CD14-positive monocyte (primary cell): Measurements from ENCODE around the gene ZNF692. TPM values are rescaled to one million over a fixed set of nuclear protein-coding genes. Genes with fewer than 3 reads are reported as not detected.

Source experiments
- DNase-seq, 3 donors: peaks; one replicate each; pipeline ENCODE4 v3.0.0-alpha.2; 2011 to 2022
- H2AFZ ChIP-seq: 2 replicates; pipeline ENCODE4 v1.6.0; 2012; ENCODE audit warnings: mild to moderate bottlenecking, low read depth, low read length, inconsistent platforms; ENCODE audit not compliant: insufficient read depth, poor library complexity, severe bottlenecking
- H3K27ac ChIP-seq, 2 donors: 1 replicate in 1 of 2; 2 replicates in 1 of 2; pipeline ENCODE4 v1.5.1; 2012 to 2013; ENCODE audit warnings: low read length in 2 of 2, control low read depth in 1 of 2, inconsistent platforms in 1 of 2, low read depth in 1 of 2, mild to moderate bottlenecking in 1 of 2
- H3K27me3 ChIP-seq, 2 donors: one replicate each; pipeline versions ENCODE4 v1.6.0 to v1.6.1; 2011 to 2013; ENCODE audit warnings: low read length in 2 of 2; ENCODE audit not compliant: control insufficient read depth in 2 of 2, insufficient read depth in 2 of 2
- H3K36me3 ChIP-seq, 2 donors: replicated peaks in 1 of 2; 1 replicate in 1 of 2; 2 replicates in 1 of 2; pipeline versions ENCODE4 v1.5.1 to v1.6.1; 2012 to 2013; ENCODE audit warnings: low read length in 2 of 2, control low read depth in 1 of 2, inconsistent platforms in 1 of 2, mild to moderate bottlenecking in 1 of 2; ENCODE audit not compliant: insufficient read depth in 2 of 2, control insufficient read depth in 1 of 2
- H3K4me1 ChIP-seq, 2 donors: 1 replicate in 1 of 2; 2 replicates in 1 of 2; pipeline versions ENCODE4 v1.5.1 to v1.6.1; 2012 to 2013; ENCODE audit warnings: low read length in 2 of 2, control low read depth in 1 of 2, inconsistent platforms in 1 of 2, mild to moderate bottlenecking in 1 of 2, moderate library complexity in 1 of 2; ENCODE audit not compliant: insufficient read depth in 2 of 2, control insufficient read depth in 1 of 2
- H3K4me2 ChIP-seq: replicated peaks from 2 replicates; pipeline ENCODE3; 2012; ENCODE audit warnings: low read length, moderate library complexity, mild to moderate bottlenecking; ENCODE audit not compliant: poor library complexity, severe bottlenecking; ENCODE audit errors: extremely low read depth
- H3K4me3 ChIP-seq, 3 experiments: fragments of 200-600 bp in 1 of 3; sonication (generic) in 1 of 3; replicated peaks in 1 of 3; 1 replicate in 2 of 3; 2 replicates in 1 of 3; pipeline ENCODE4 v1.5.1; 2011 to 2013; ENCODE audit warnings: low read length in 3 of 3, mild to moderate bottlenecking in 3 of 3, control low read depth in 2 of 3, low read depth in 2 of 3, inconsistent platforms in 1 of 3, moderate library complexity in 1 of 3
- H3K79me2 ChIP-seq: 2 replicates; pipeline ENCODE4 v1.6.0; 2012; ENCODE audit warnings: mild to moderate bottlenecking, control low read depth, inconsistent platforms, low read length, moderate library complexity; ENCODE audit not compliant: insufficient read depth
- H3K9ac ChIP-seq: 2 replicates; pipeline ENCODE4 v1.6.0; 2017; ENCODE audit warnings: low read length, mild to moderate bottlenecking; ENCODE audit not compliant: insufficient read depth, poor library complexity, severe bottlenecking
- H3K9me3 ChIP-seq, 2 donors: replicated peaks in 1 of 2; 1 replicate in 1 of 2; 2 replicates in 1 of 2; pipeline versions ENCODE4 v1.5.1 to v1.6.1; 2012 to 2013; ENCODE audit warnings: low read length in 2 of 2, control low read depth in 1 of 2; ENCODE audit not compliant: control insufficient read depth in 1 of 2, insufficient read depth in 1 of 2
- H4K20me1 ChIP-seq: 2 replicates; pipeline ENCODE4 v1.6.0; 2012; ENCODE audit warnings: mild to moderate bottlenecking, low read length, control low read depth, moderate library complexity; ENCODE audit not compliant: insufficient read depth
- H3K27ac Mint-ChIP-seq, 7 donors: one replicate each; pipeline ENCODE4 v1.8.0; 2020; ENCODE audit warnings: mild to moderate bottlenecking in 7 of 7, mixed read lengths in 7 of 7, moderate library complexity in 6 of 7, inconsistent platforms in 2 of 7
- H3K27me3 Mint-ChIP-seq, 3 donors: one replicate each; pipeline ENCODE4 v1.8.0; 2021 to 2022; ENCODE audit warnings: low read depth in 3 of 3, mild to moderate bottlenecking in 3 of 3, mixed read lengths in 3 of 3, moderate library complexity in 3 of 3, inconsistent platforms in 1 of 3
- H3K36me3 Mint-ChIP-seq, 2 donors: one replicate each; pipeline ENCODE4 v1.8.0; 2020; ENCODE audit warnings: mixed read lengths in 2 of 2, inconsistent platforms in 1 of 2, mild to moderate bottlenecking in 1 of 2
- H3K4me1 Mint-ChIP-seq: one replicate; pipeline ENCODE4 v1.8.0; 2020; ENCODE audit warnings: mild to moderate bottlenecking, mixed read lengths
- H3K4me3 Mint-ChIP-seq, 2 donors: one replicate each; pipeline ENCODE4 v1.8.0; 2020; ENCODE audit warnings: mild to moderate bottlenecking in 2 of 2, mixed read lengths in 2 of 2, moderate library complexity in 1 of 2
- H3K9me3 Mint-ChIP-seq, 7 donors: one replicate each; pipeline ENCODE4 v1.8.0; 2020 to 2022; ENCODE audit warnings: mixed read lengths in 7 of 7, mild to moderate bottlenecking in 6 of 7, moderate library complexity in 6 of 7, inconsistent platforms in 2 of 7
- CTCF ChIP-seq: fragments of 200-600 bp; IDR thresholded peaks from one replicate; pipeline ENCODE4 v1.8.0; 2022; ENCODE audit warnings: antibody characterized with exemption, mild to moderate bottlenecking
- WGBS: methylation state at CpG from one replicate; pipeline ENCODE4 v1.1.5; 2013; ENCODE audit warnings: missing lambda C conversion rate; ENCODE audit not compliant: insufficient coverage; 5-methylcytosine and 5-hydroxymethylcytosine counted together
- intact Hi-C, 2 donors: fragments of 100-400 bp; cut with micrococcal nuclease; formaldehyde crosslinking; loops; one replicate each; pipeline versions ENCODE4 v1.15.0 to v1.15.1; 2023
- polyA plus RNA-seq, 3 donors: library from polyadenylated mRNA; depleted of rRNA in 1 of 3; unstranded in 2 of 3; stranded (reverse) in 1 of 3; fragments of 300-500 nt in 2 of 3; fragments of >200 nt in 1 of 3; fragmentation: Illumina TruSeq in 2 of 3; gene quantifications; 1 replicate in 2 of 3; 2 replicates in 1 of 3; pipeline ENCODE4 v1.2.3, GENCODE V29; 2012 to 2021

Gene ZNF692
- polyA plus RNA-seq, 3 donors: 2.2 to 59.0 (median 2.4) TPM

GRCh38 chr1:248871837-248872401, 13.0 kb upstream of the ZNF692 start:
- no peak overlapping the region for H3K4me2 ChIP-seq
- no peaks in the 10 kb centered on the region for H3K9me3 Mint-ChIP-seq
- TF ChIP-seq CTCF: no peak
- no peak overlapping the region for H3K9ac ChIP-seq
- no peaks in the 10 kb centered on the region for H3K36me3 Mint-ChIP-seq
- 100% methylated on average over 3 of the region's 3 CpGs for WGBS
- no peaks in the 10 kb centered on the region for H3K9me3 ChIP-seq
- intact Hi-C loops: no loop called here
- peaks cover 16 to 19% of the 10 kb centered on the region in 2 donors for H3K4me1 ChIP-seq
- H3K4me3 Mint-ChIP-seq: peak overlapping the region; percentile 2 to 35
- no peaks in the 10 kb centered on the region for H4K20me1 ChIP-seq
- DNase-seq: no peak
- no peak overlapping the region for H3K27ac ChIP-seq
- H3K27ac Mint-ChIP-seq: peak overlapping the region in 1 of 7 donors; percentile 42
- H3K36me3 ChIP-seq: no peaks in the 10 kb centered on the region
- H2AFZ ChIP-seq: no peak overlapping the region
- H3K27me3 Mint-ChIP-seq: peaks cover 0 to 2% (median 0%) of the 10 kb centered on the region in 3 donors
- no peak overlapping the region for H3K4me3 ChIP-seq
- H3K27me3 ChIP-seq: no peaks in the 10 kb centered on the region
- peaks cover 18% of the 10 kb centered on the region for H3K4me1 Mint-ChIP-seq
- H3K79me2 ChIP-seq: no peaks in the 10 kb centered on the region

GRCh38 chr1:248862998-248863881, 4.4 kb upstream of the ZNF692 start:
- no peaks in the 10 kb centered on the region for H3K9me3 Mint-ChIP-seq
- H3K4me1 Mint-ChIP-seq: peaks cover 32% of the 10 kb centered on the region
- Histone ChIP-seq H3K79me2 (peaks cover 2% of the 10 kb centered on the region), H3K4me1 (peaks cover 33 to 41% of the 10 kb centered on the region in 2 donors), H3K27me3 (no peaks in the 10 kb centered on the region), H3K36me3 (no peaks in the 10 kb centered on the region), H3K4me3 (peak overlapping the region; percentile 43 to 78 (median 56)), H4K20me1 (no peaks in the 10 kb centered on the region), H3K9ac (peak overlapping the region; percentile 63), H2AFZ (peak overlapping the region; percentile 99), H3K4me2 (peak overlapping the region; percentile 88), H3K9me3 (no peaks in the 10 kb centered on the region), H3K27ac (peak overlapping the region; percentile 35 to 75)
- H3K27ac Mint-ChIP-seq: peak overlapping the region; percentile 76 to 91 (median 89)
- TF ChIP-seq CTCF: no peak
- intact Hi-C loops: no loop called here
- peak overlapping the region; percentile 85 to 90 for H3K4me3 Mint-ChIP-seq
- WGBS: 10% methylated on average over 46 of the region's 46 CpGs
- DNase-seq: peak; percentile 48 to 65 (median 55)
- H3K36me3 Mint-ChIP-seq: no peaks in the 10 kb centered on the region
- H3K27me3 Mint-ChIP-seq: peaks cover 0 to 4% (median 1%) of the 10 kb centered on the region in 3 donors
